IPS DF 19.7 (cell line): ENCODE data around the gene METAP1D.
"Not testable (repeated sequence)": the region's sequence is repeated elsewhere in the genome, so short reads cannot be mapped to it uniquely, and the experiment has no call there.

ENCODE experiments used
- DNase-seq: peaks from one replicate; pipeline ENCODE4 v3.0.0-alpha.2; 2013; ENCODE audit warnings: low read depth, low spot score

Gene METAP1D

GRCh38 chr2:172102391-172103359, 102.9 kb downstream of the METAP1D start, which contains the start of gene DLX2:
DLX2 (minus strand) TSS chr2:172102900; CDS start chr2:172102538, 362 bp downstream.
- no peak for DNase-seq

DNA sequence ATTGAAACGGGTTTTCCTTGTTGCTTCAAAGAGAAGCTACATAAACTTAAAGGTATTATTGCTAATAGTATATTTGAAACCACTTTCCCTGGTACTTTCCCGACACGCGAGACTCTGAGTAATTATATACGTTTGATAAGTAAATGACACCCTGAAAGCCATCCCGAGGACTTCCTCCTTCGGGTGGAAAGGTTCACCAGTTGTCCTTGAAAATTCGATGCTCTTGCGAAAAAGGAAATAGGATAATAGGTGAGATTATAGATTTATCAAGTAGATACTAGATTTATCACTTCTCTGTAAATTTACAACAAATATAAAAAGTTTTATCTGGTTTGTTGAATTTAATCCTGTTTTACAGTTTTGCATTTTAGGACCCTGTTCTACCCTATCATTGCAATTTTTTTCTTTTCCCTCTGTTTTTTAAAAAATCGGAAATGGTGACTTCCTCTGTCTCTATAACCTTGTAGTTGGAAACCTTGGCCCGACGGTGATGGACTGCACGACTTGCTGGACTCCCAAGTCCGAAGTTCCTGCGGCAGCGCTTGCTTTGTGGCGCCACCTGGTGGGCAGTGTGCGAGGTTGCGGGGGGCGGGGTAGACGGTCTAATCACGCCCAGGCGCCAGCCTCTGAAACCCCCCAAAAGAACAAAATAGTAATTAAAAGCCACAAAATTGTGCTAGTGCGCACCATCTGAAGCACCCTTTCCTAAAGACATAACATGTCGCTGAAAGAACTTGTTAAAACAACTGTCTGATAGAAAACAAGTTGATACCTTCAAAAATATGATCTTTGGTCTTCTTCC, 103.9 kb downstream of the METAP1D start:
- no peak for DNase-seq

DNA sequence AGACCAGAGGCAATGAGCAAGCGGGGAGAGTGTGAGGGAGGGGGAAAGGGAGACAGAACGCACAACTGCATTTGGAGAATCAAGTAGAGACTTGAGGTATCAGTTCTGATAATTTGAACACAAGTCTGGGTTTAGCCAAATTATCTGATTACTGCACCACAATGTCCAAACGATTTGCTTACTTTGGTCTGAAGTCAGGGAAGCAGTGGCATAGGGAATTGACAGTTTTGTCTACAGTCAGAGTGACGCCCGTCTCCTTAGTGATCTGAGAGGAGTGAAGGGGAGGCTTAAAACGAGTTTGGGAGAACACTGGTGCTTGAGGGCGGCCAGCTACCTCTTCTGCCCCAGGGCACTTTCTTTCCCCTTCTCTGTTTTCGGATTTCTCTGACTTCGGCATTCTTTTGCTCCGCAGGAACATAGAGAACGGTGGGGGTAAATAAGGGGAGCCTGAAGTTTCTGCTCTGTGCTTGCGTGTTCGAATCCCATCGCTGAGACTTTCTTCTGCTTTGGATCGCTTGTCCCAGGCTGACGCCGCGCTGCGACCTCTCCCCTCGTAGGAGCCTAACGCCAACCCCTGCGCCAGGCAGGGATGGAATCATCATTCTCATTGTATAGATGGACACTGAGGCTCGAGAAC, 105.8 kb downstream of the METAP1D start:
- no peak for DNase-seq

DNA sequence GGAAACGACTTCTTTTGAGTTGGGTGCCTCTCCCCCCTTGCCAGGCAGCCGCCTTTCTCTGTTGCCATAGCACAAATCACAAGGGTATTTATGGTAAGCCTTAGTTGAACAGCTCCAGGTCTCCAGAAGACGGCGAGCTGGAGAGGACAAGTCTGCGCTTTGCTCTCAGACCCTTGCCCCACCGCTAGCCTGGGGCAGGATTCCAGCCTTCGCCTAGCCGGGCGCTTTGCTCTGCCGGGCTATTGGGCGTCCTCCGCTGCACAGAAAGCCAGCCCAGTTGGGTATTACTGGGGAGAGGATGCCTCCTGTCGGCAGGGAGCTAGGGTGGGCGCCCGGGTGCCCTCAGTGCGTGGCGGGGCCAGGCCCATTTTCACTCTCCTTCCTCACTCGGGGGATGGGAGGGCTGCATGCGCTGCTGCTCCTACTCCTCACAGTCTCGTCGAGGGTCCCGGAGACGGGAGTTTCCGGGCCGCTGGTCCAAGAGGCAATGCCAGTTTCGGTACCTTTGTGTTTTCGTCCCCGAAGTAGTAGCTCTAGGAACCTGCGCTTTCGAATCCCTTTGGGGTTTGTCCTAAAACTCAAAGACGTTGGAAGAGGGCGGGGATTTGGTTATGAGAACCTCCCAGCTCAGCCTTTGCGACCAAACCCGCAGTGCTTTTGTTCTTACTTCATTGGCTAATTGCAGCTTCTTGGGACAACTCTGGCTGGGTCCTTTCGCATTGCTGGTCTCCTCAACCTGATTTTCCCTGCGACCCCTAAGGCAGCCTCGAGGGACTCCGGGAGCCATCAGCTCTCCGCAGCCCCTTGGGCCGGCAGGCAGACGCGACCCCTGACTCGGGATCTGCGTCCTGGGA, 106.6 kb downstream of the METAP1D start:
- DNase-seq = no peak

GRCh38 chr2:172107690-172108586, 108.2 kb downstream of the METAP1D start:
- no peak for DNase-seq

- no peak for DNase-seq
These were observed 108.8 kb downstream of the METAP1D start for GRCh38 chr2:172108587-172108930.

DNA sequence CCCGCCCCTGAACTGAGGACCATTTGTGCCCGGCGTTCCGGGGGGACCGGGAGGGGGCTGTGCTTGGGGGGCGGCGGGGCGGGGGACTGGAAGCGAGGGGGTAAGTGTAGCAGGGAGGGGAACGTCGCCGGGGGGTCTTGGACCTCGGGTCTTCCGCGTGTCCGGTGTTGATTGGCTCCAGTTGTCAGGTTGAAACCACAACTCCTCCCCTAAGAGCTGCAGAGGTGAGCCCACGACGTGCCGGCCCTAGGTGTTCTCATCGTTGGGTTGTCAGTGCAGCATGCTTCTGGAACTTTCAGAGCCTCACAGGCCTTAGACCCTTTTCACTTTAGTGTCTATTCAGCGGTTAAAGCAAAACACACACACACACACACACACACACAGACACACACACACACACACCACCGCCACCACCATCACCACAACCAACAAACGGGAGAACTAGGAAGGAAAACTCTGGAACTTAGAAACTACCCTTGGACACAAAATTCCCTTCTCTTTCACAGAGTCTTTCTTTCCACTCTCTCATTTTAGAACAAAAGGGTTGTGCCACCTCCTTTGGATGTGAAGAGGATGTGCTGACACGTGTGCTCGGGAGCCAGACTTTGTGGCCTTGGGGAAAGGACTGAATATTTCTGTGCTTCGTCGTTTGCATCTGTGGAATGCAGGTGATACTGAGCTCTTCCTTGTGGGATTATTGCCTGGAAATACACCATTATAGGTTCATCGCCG, 109.7 kb downstream of the METAP1D start:
- no peak for DNase-seq

DNA sequence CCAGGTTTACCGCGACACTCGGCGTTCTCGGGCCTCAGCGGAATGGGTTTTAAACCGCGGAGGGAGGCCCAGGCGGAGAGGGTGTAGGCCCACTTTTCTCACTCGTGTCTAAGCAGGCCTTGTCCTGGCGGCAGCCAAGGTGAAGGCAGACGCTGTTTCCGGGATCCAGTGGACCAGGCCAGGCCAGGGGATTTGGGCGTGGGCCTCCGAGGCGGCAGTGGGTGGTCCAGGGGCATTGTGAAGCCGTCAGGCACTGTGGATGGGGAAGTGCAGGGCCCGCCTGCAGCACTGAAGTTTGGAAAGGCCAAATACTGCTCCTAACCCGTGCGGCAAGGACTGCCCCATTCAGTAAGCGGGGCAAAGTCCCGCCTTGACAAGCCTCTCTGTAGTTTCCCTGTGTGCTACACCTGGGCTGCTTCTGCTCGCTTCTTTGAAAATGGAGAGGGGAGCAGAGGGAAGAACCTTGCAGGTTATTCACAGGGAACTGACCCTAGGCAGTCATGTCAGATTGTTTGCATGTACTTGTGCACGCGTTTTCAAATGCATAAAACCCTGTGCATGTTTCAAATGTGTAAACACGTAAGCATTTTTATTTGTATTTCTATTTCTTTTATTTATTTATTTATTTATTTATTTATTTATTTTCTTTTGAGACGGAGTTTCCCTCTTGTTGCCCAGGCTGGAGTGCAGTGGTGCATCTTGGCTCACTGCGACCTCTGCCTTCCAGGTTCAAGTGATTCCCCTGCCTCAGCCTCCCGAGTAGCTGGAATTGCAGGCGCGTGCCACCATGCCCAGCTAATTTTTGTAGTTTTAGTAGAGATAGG, 110.4 kb downstream of the METAP1D start:
- DNase-seq = no peak

- no peak for DNase-seq
These were observed 113.9 kb downstream of the METAP1D start for GRCh38 chr2:172113617-172114016.

- DNase-seq = not testable (repeated sequence)
These were observed 114.4 kb downstream of the METAP1D start for GRCh38 chr2:172114176-172114575.

DNA sequence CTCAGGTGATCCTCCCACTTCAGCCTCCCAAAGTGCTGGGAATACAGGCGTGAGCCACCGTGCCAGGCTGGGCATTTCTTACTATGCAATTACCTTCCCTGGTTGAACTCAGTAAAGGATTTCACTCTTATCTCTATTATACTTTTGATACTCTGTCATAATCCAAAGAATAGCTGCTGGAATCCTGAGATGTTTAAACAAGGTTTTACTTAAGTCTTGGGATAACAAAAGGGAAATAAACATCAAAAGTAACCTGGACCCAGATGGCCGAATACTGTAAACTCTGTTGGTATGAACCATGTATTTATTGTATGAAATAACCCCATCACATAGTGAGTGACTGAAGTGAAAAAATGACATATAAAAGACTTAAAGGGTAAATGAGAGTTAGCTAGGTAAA, 114.8 kb downstream of the METAP1D start:
- no peak for DNase-seq

GRCh38 chr2:172116107-172116506, 116.4 kb downstream of the METAP1D start:
- no peak for DNase-seq

- no peak for DNase-seq
These were observed 119.3 kb downstream of the METAP1D start for GRCh38 chr2:172119089-172119488.

- no peak for DNase-seq
These were observed 120.4 kb downstream of the METAP1D start for GRCh38 chr2:172120118-172120517.

DNA sequence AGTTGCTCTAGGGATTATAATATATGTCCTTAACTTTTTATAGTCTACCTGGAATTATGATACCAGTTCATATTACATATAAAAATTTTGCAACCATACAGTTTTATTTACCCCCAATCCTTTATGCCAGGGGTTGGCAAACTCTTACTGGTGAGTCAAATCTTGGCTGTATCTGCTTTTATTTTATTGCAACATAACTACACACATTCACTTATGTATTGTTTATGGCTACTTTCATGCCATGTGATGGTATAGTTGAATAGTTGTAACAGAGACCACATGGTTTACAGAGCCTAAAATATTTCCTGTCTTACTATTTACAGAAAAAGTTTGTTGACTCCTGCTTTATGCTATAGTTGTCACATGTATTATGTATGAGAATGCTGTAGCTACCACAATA, 128.7 kb downstream of the METAP1D start:
- no peak for DNase-seq

- DNase-seq = no peak
These were observed 129.7 kb downstream of the METAP1D start for GRCh38 chr2:172129404-172129803.
